C4-2B (cell line): ENCODE results near the gene DUOXA2.
"Not testable (repeated sequence)": the region's sequence is repeated elsewhere in the genome, so short reads cannot be mapped to it uniquely, and the experiment has no call there.

Experiments used
- H3K27ac ChIP-seq: fragments of 450-650 bp; 2 replicates; pipeline ENCODE4 v1.5.1; 2017
- ZFX ChIP-seq: fragments of 450-650 bp; IDR thresholded peaks from 2 replicates; pipeline ENCODE4 v1.6.1; 2017
- TF ChIP-seq, protein P1 (sequence below): fragments of 450-650 bp; conservative IDR thresholded peaks from 2 replicates; pipeline ENCODE4 v1.5.1; 2017; ENCODE audit warnings: mild to moderate bottlenecking

Gene DUOXA2

DNA sequence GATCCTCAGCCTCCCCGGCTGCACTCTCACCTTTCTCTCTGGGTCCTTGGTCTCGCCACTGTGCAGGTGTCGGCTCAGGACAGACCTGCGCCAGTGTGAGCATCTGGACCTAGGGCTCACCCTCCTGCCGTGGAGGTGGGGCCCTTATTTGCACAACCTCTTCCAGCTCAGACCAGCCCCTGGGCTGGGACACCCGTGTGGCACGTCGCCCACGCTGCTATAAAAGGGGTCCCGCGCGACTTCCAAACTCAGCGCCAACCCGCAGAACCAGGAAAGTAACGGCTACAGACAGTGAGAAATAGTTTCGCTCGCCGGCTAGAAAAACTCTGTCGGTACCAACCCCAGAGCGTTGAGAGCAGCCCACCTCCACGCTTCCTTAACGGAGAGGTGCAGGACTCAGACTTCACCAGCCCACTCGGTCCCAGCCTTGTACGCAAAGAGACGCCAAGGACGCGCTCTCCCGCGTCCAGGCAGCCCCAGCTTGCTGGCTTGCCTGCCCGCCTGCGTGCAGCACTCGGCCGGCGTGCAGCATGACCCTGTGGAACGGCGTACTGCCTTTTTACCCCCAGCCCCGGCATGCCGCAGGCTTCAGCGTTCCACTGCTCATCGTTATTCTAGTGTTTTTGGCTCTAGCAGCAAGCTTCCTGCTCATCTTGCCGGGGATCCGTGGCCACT lies at the start of gene DUOXA2, which contains the start of gene DUOX2:
Gene DUOXA2 (plus strand): TSS at position 251 of the 675 bp plus-strand sequence. CDS start 280 bp downstream, at position 531.
Gene DUOX2 (minus strand): TSS at position 97 of the 675 bp plus-strand sequence. CDS start 761 bp downstream, outside the sequence.
- TF ChIP-seq ZFX: no peak
- TF ChIP-seq, protein P1, sequence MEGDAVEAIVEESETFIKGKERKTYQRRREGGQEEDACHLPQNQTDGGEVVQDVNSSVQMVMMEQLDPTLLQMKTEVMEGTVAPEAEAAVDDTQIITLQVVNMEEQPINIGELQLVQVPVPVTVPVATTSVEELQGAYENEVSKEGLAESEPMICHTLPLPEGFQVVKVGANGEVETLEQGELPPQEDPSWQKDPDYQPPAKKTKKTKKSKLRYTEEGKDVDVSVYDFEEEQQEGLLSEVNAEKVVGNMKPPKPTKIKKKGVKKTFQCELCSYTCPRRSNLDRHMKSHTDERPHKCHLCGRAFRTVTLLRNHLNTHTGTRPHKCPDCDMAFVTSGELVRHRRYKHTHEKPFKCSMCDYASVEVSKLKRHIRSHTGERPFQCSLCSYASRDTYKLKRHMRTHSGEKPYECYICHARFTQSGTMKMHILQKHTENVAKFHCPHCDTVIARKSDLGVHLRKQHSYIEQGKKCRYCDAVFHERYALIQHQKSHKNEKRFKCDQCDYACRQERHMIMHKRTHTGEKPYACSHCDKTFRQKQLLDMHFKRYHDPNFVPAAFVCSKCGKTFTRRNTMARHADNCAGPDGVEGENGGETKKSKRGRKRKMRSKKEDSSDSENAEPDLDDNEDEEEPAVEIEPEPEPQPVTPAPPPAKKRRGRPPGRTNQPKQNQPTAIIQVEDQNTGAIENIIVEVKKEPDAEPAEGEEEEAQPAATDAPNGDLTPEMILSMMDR: no peak
- H3K27ac ChIP-seq: no peak within 1 kb of the TSS

- no peak for TF ChIP-seq ZFX
- TF ChIP-seq, protein P1: no peak
- no peak overlapping the region for H3K27ac ChIP-seq
These were observed 49.7 kb upstream of the DUOXA2 start for GRCh38 chr15:45064386-45064785.

DNA sequence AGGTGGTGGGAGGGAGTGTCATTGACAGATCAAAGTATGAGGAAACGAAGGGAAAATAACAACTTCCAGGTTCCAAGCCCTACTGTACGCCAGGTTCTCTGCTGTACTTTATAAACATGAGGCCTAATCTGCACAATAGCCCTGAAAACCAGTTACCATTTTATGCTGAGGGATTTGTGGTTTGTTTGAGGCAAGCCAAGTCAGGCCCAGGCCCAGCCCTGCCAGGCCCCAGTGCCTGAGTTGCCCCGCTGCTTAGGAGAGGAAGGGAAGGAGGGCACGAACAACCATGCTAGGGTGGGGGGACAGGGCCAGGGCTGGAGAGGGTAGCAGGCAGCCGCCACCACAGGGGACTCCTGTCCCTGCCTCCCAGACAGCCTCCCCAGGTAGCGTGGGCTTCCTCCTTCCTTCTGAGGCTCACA lies 44.2 kb upstream of the DUOXA2 start:
- H3K27ac ChIP-seq: not testable (repeated sequence)

GRCh38 chr15:45073602-45074001 lies 40.5 kb upstream of the DUOXA2 start:
- H3K27ac ChIP-seq: not testable (repeated sequence)

DNA sequence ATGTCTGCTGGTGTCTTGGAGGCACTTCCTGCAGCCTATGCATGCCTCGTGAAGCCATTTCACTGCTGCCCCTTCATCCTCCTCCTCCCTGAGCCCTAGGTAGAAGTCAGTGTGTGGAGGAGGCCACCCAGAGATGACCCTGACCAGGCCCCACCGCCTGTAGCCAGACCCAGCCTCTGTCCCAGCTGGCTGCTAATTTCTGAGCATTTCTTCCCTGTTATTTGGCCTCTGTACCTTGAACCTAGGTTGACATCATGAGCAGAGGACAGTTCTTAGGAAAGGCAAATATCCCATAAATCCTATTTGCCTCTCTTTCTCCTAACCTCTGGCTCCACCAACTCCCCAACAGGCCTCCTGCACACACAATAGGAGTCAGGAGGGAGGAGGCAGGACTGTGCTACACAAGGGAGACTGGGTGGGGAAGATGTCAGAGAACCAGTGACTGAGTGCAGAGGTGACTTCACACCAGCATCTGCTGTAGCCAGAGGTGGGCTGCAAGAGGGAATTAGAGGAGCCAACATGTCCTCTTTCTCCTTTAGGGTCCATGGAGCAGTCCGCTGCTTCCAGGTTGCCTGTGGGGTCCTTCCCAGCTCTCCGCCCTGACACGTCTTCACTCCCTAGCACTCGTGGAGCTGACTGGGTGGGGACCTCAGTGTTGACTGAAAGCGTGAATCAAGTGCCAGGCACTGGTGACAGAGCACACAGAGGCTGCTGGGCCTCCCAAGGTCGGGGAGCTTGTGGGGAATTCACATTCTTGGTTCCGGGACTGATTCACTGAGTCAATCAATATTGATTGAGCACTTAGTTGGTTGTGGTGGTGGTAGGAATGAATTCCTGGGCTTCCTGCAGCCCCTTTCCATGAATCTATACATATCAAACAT lies 38.4 kb upstream of the DUOXA2 start:
- not testable (repeated sequence) for H3K27ac ChIP-seq

- H3K27ac ChIP-seq: peak overlapping the region; percentile 23
These were observed 36.7 kb upstream of the DUOXA2 start for GRCh38 chr15:45077391-45077790.

- not testable (repeated sequence) for H3K27ac ChIP-seq
These were observed 34.9 kb upstream of the DUOXA2 start for GRCh38 chr15:45079201-45079600.

- peak overlapping the region; percentile 8; the same call in 1 of the 2 replicates for H3K27ac ChIP-seq
These were observed 34.4 kb upstream of the DUOXA2 start for GRCh38 chr15:45079628-45080246.

DNA sequence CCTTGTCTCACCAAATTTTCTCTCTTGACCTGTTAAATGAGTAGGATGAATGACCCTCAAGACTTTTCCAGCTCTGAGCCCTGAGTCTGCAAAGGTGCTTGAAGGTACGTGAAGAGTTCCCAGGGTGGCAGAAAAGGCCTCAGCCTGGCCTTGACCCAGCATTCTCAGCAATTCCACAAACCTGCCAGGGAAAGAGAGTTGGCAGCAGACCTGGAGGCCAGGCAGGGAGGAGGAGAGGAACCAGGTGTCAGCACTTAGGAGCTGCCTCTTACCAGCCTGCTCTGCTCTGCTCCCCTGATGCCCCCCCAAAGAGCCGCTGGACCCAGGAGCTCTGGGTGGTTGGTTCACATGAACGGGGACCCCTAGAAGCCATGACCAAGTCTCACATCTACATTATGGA lies 33.5 kb upstream of the DUOXA2 start:
- H3K27ac ChIP-seq: peak overlapping the region; percentile 8; the same call in 1 of the 2 replicates

DNA sequence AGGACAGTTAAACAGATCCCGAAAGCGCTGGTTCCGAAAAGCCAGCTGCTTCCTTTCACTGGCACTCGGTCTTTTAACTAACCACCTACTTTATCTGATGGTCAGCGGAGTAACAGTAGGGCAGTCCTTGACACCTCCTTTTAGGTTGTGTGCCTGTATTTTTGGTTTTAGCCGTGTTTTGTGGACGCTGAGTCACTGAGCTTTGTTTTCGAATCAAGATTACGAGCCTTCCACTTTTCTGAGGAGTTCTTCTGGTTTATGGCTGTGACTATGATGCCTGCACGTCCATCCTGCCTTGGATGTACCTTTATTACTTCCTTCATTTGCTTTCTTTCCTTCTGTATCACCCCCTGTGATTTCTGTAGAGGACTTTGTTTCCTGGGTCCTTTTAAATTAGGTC lies 31.7 kb upstream of the DUOXA2 start:
- H3K27ac ChIP-seq: peak overlapping the region; percentile 86

- TF ChIP-seq ZFX: no peak
- TF ChIP-seq, protein P1: no peak
- H3K27ac ChIP-seq: peak overlapping the region; percentile 86
These were observed 30.9 kb upstream of the DUOXA2 start for GRCh38 chr15:45083223-45083622.
